ENCODE results near the gene CNTFR. TPM values are rescaled to one million over a fixed set of nuclear protein-coding genes. Genes with fewer than 3 reads are reported as not detected.

The CNTFR gene
- total and polyA plus RNA-seq, 2 experiments from 2014 or later = not detected

- no peak for DNase-seq
- no peak for TF ChIP-seq EZH2 (IDR thresholded peaks at IDR 0.05; ENCODE audit: insufficient read depth, poor library complexity, severe bottlenecking)
- TF ChIP-seq EZH2phosphoT487 (IDR thresholded peaks at IDR 0.05; ENCODE audit: insufficient read depth, low read depth) = no peak
Observed at GRCh38 chr9:34552986-34553385, 36.5 kb downstream of the CNTFR start.

GRCh38 chr9:34552606-34552981, 36.9 kb downstream of the CNTFR start:
- in situ Hi-C loops (cut with MboI) = loop anchor here (5.0 kb wide), 1 partner anchor 40 kb away; no protein-coding TSS in a partner anchor
- H4K20me1 ChIP-seq (ENCODE audit: insufficient read depth) = no peaks in the 10 kb centered on the region
- no peak overlapping the region for H3K9ac ChIP-seq
- no peaks in the 10 kb centered on the region for H3K9me2 ChIP-seq (ENCODE audit: insufficient read depth)
- no peaks in the 10 kb centered on the region for H3K79me2 ChIP-seq (ENCODE audit: insufficient read depth)
- H3K9me3 ChIP-seq (ENCODE audit: low read depth) = no peaks in the 10 kb centered on the region
- H3K4me3 ChIP-seq = no peak overlapping the region
- no peaks in the 10 kb centered on the region for H3K36me3 ChIP-seq (ENCODE audit: low read depth)
- TF ChIP-seq EZH2 (IDR thresholded peaks at IDR 0.05; ENCODE audit: insufficient read depth, poor library complexity, severe bottlenecking) = no peak
- no peak for TF ChIP-seq EZH2phosphoT487 (IDR thresholded peaks at IDR 0.05; ENCODE audit: insufficient read depth, low read depth)
- H3F3A ChIP-seq (ENCODE audit: insufficient read depth) = no peaks in the 10 kb centered on the region
- no peak overlapping the region for H3K4me2 ChIP-seq (ENCODE audit: unreplicated experiment)
- no peak overlapping the region for H3K27ac ChIP-seq
- no peaks in the 10 kb centered on the region for H3K4me1 ChIP-seq (ENCODE audit: insufficient read depth)
- no peak overlapping the region for H2AFZ ChIP-seq
- no peaks in the 10 kb centered on the region for H3K27me3 ChIP-seq (replicated peaks; ENCODE audit: insufficient read depth)
- no peak for DNase-seq
- 81 to 85% methylated on average over 11 to 13 of the region's 13 CpGs for WGBS, 2 experiments (ENCODE audit: low coverage in 1 of 2, low lambda C conversion rate in 2 of 2, missing lambda C conversion rate in 2 of 2)

More at GRCh38 chr9:34552986-34553385, 36.5 kb downstream of the CNTFR start:
- Histone ChIP-seq H3K79me2 (ENCODE audit: insufficient read depth) (no peaks in the 10 kb centered on the region), H3K27me3 (replicated peaks; ENCODE audit: insufficient read depth) (no peaks in the 10 kb centered on the region), H3K9me2 (ENCODE audit: insufficient read depth) (no peaks in the 10 kb centered on the region), H3F3A (ENCODE audit: insufficient read depth) (no peaks in the 10 kb centered on the region), H3K36me3 (ENCODE audit: low read depth) (no peaks in the 10 kb centered on the region), H3K9me3 (ENCODE audit: low read depth) (no peaks in the 10 kb centered on the region), H3K9ac (no peak overlapping the region), H2AFZ (no peak overlapping the region), H3K4me1 (ENCODE audit: insufficient read depth) (no peaks in the 10 kb centered on the region), H3K4me3 (no peak overlapping the region), H3K4me2 (ENCODE audit: unreplicated experiment) (no peak overlapping the region), H4K20me1 (ENCODE audit: insufficient read depth) (no peaks in the 10 kb centered on the region), H3K27ac (no peak overlapping the region)
- in situ Hi-C loops (cut with MboI) = loop anchor here (5.0 kb wide), 1 partner anchor 39 kb away; no protein-coding TSS in a partner anchor
- 61 to 96% methylated on average over 2 of the region's 2 CpGs for WGBS, 2 experiments (ENCODE audit: low coverage in 1 of 2, low lambda C conversion rate in 2 of 2, missing lambda C conversion rate in 2 of 2)

GRCh38 chr9:34551751-34552605, 37.5 kb downstream of the CNTFR start:
- no peak overlapping the region for H3K27ac ChIP-seq
- 70 to 71% methylated on average over 14 to 20 of the region's 20 CpGs for WGBS, 2 experiments (ENCODE audit: low coverage in 1 of 2, low lambda C conversion rate in 2 of 2, missing lambda C conversion rate in 2 of 2)
- H3K9me2 ChIP-seq (ENCODE audit: insufficient read depth) = no peaks in the 10 kb centered on the region
- H3K79me2 ChIP-seq (ENCODE audit: insufficient read depth) = no peaks in the 10 kb centered on the region
- H3K4me1 ChIP-seq (ENCODE audit: insufficient read depth) = no peaks in the 10 kb centered on the region
- H3K27me3 ChIP-seq (replicated peaks; ENCODE audit: insufficient read depth) = no peaks in the 10 kb centered on the region
- no peaks in the 10 kb centered on the region for H4K20me1 ChIP-seq (ENCODE audit: insufficient read depth)
- no peaks in the 10 kb centered on the region for H3F3A ChIP-seq (ENCODE audit: insufficient read depth)
- H3K9ac ChIP-seq = no peak overlapping the region
- H3K4me2 ChIP-seq (ENCODE audit: unreplicated experiment) = no peak overlapping the region
- no peak for TF ChIP-seq EZH2phosphoT487 (IDR thresholded peaks at IDR 0.05; ENCODE audit: insufficient read depth, low read depth)
- no peak for TF ChIP-seq EZH2 (IDR thresholded peaks at IDR 0.05; ENCODE audit: insufficient read depth, poor library complexity, severe bottlenecking)
- H3K9me3 ChIP-seq (ENCODE audit: low read depth) = no peaks in the 10 kb centered on the region
- H2AFZ ChIP-seq = no peak overlapping the region
- H3K36me3 ChIP-seq (ENCODE audit: low read depth) = no peaks in the 10 kb centered on the region
- no peak overlapping the region for H3K4me3 ChIP-seq
- no peak for DNase-seq
- in situ Hi-C loops (cut with MboI) = loop anchor here (5.0 kb wide), 1 partner anchor 40 kb away; no protein-coding TSS in a partner anchor

DNA sequence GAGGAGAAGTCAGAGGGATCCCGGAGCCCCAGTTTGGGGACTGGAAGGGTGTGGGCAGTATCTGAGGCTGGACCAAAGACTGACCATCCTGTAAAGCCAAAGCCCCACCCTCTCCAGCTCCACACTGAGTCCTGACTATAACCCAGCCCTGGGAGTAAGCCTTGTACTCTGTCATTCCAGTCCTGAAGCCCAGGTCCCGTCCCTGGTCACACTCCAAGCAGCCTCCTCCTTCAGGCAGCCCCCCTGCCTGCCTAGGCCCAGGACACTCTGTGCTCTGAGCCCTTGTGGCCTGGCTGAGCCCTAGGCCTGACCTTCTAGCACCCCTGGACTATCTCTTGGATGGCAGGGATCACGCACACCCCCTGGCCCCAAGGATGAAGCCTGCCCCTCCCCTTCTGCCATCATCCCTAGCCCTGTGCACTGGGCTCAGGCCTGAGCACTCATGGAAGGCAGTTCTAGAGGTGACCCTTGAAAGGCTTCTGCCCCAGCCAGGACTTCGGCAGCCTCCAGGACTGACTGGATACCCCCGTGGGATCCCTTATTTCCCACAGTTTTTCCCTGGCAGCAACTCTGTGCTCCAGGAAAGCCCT, 38.7 kb downstream of the CNTFR start:
- no peaks in the 10 kb centered on the region for H3K9me3 ChIP-seq (ENCODE audit: low read depth)
- H3K27me3 ChIP-seq (replicated peaks; ENCODE audit: insufficient read depth) = no peaks in the 10 kb centered on the region
- H2AFZ ChIP-seq = no peak overlapping the region
- H3K4me2 ChIP-seq (ENCODE audit: unreplicated experiment) = no peak overlapping the region
- H4K20me1 ChIP-seq (ENCODE audit: insufficient read depth) = no peaks in the 10 kb centered on the region
- no peaks in the 10 kb centered on the region for H3K36me3 ChIP-seq (ENCODE audit: low read depth)
- in situ Hi-C loops (cut with MboI) = loop anchor here (5.0 kb wide), 1 partner anchor 42 kb away; no protein-coding TSS in a partner anchor
- no peaks in the 10 kb centered on the region for H3K4me1 ChIP-seq (ENCODE audit: insufficient read depth)
- no peaks in the 10 kb centered on the region for H3K79me2 ChIP-seq (ENCODE audit: insufficient read depth)
- TF ChIP-seq EZH2 (IDR thresholded peaks at IDR 0.05; ENCODE audit: insufficient read depth, poor library complexity, severe bottlenecking) (no peak), EZH2phosphoT487 (IDR thresholded peaks at IDR 0.05; ENCODE audit: insufficient read depth, low read depth) (no peak)
- no peaks in the 10 kb centered on the region for H3K9me2 ChIP-seq (ENCODE audit: insufficient read depth)
- H3F3A ChIP-seq (ENCODE audit: insufficient read depth) = no peaks in the 10 kb centered on the region
- no peak overlapping the region for H3K9ac ChIP-seq
- no peak overlapping the region for H3K4me3 ChIP-seq
- no peak for DNase-seq
- no peak overlapping the region for H3K27ac ChIP-seq
- 47 to 57% methylated on average over 5 of the region's 5 CpGs for WGBS, 2 experiments (ENCODE audit: low coverage in 1 of 2, low lambda C conversion rate in 2 of 2, missing lambda C conversion rate in 2 of 2)
